ENCODE measurements around the gene SGMS1.

Gene SGMS1

DNA sequence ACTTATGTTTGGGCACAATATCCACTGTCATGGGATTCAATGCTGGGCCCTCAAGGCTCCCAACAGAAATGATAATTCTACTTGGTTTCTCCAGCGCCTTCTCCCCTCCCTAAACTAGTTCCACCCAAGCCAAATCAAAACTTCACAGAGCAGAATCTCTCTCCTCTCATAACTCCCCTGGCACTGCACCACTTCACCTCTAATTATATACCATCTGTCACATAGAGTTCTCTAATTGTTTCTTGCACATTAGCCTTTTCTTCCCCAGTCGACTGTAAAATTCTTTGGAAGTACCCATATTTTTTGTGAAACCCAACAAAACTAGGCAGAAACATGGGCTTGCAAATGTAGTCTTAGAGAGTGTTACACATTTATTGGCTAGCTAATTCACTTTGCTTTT lies 8.1 kb downstream of the SGMS1 start:
- TF ChIP-seq, protein P1, sequence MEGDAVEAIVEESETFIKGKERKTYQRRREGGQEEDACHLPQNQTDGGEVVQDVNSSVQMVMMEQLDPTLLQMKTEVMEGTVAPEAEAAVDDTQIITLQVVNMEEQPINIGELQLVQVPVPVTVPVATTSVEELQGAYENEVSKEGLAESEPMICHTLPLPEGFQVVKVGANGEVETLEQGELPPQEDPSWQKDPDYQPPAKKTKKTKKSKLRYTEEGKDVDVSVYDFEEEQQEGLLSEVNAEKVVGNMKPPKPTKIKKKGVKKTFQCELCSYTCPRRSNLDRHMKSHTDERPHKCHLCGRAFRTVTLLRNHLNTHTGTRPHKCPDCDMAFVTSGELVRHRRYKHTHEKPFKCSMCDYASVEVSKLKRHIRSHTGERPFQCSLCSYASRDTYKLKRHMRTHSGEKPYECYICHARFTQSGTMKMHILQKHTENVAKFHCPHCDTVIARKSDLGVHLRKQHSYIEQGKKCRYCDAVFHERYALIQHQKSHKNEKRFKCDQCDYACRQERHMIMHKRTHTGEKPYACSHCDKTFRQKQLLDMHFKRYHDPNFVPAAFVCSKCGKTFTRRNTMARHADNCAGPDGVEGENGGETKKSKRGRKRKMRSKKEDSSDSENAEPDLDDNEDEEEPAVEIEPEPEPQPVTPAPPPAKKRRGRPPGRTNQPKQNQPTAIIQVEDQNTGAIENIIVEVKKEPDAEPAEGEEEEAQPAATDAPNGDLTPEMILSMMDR (IDR thresholded peaks at IDR 0.05; ENCODE audit: low read depth, low read length, missing control alignments): no peak
- no peak for DNase-seq (ENCODE audit: low read depth)
- H3K4me3 ChIP-seq (ENCODE audit: low read depth, low read length): no peak overlapping the region

DNA sequence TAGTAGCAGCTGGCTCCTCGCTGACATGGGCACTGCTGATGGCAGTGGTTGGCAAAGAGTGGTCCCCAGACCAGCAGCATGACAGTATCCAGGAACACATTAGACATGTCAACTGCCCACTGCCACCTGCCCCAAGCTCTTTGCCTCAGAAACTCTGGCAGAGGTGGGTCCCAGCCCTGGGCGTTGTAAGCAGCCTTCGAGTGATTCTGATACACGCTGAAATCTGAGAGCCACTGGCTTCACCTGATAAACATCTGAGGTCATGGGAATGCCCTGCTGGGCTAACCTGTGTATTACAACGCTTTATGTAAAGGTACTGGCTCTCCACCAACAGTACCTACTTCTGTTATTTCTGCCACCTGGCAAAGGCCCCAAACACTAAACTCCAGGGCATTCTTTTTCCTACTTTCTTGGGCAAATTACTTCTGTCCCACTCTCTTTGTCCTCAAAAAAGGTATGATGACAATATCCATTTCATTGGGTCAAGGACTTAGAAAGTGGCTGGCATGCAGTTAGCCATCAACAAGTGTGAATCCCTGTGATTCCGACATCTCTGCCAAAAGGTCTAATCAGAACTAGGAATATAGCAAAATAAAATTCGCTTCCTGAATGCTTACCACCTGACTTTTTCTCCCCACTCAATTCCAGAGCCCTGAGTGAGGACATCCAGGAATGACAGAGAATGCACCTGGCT lies 9.2 kb downstream of the SGMS1 start:
- TF ChIP-seq, protein P1 (IDR thresholded peaks at IDR 0.05; ENCODE audit: low read depth, low read length, missing control alignments): peak; percentile 68
- DNase-seq (ENCODE audit: low read depth): no peak
- no peak overlapping the region for H3K4me3 ChIP-seq (ENCODE audit: low read depth, low read length)

- no peak overlapping the region for H3K4me3 ChIP-seq (ENCODE audit: low read depth, low read length)
- TF ChIP-seq, protein P1 (IDR thresholded peaks at IDR 0.05; ENCODE audit: low read depth, low read length, missing control alignments): no peak
- DNase-seq (ENCODE audit: low read depth): no peak
These were observed 9.9 kb downstream of the SGMS1 start for GRCh38 chr10:50613726-50614443.

GRCh38 chr10:50613150-50613549 lies 10.6 kb downstream of the SGMS1 start:
- no peak overlapping the region for H3K4me3 ChIP-seq (ENCODE audit: low read depth, low read length)
- TF ChIP-seq, protein P1 (IDR thresholded peaks at IDR 0.05; ENCODE audit: low read depth, low read length, missing control alignments): no peak
- DNase-seq (ENCODE audit: low read depth): no peak

- H3K4me3 ChIP-seq (ENCODE audit: low read depth, low read length): no peak overlapping the region
- no peak for DNase-seq (ENCODE audit: low read depth)
- TF ChIP-seq, protein P1 (IDR thresholded peaks at IDR 0.05; ENCODE audit: low read depth, low read length, missing control alignments): no peak
These were observed 13.4 kb downstream of the SGMS1 start for GRCh38 chr10:50610368-50610767.

- DNase-seq (ENCODE audit: low read depth): no peak
- TF ChIP-seq, protein P1 (IDR thresholded peaks at IDR 0.05; ENCODE audit: low read depth, low read length, missing control alignments): no peak
- no peak overlapping the region for H3K4me3 ChIP-seq (ENCODE audit: low read depth, low read length)
These were observed 16.3 kb downstream of the SGMS1 start for GRCh38 chr10:50607356-50607925.
